Skin of body (tissue), 2 donors: ENCODE measurements around the gene PAN2. TPM values are rescaled to one million over a fixed set of nuclear protein-coding genes. Genes with fewer than 3 reads are reported as not detected.
"Not testable (repeated sequence)": the region's sequence is repeated elsewhere in the genome, so short reads cannot be mapped to it uniquely, and the experiment has no call there.

Experiments
- DNase-seq: peaks from one replicate; lab custom pipeline; 2025; lab: John Stamatoyannopoulos, UW
- total RNA-seq: library from RNA; depleted of rRNA; stranded (reverse); fragments of >200 nt; gene quantifications from one replicate; pipeline ENCODE4 v1.2.3, GENCODE V29; 2014

The PAN2 gene
- total RNA-seq, 1 donor from 2014 or later = 43.7 TPM

DNA sequence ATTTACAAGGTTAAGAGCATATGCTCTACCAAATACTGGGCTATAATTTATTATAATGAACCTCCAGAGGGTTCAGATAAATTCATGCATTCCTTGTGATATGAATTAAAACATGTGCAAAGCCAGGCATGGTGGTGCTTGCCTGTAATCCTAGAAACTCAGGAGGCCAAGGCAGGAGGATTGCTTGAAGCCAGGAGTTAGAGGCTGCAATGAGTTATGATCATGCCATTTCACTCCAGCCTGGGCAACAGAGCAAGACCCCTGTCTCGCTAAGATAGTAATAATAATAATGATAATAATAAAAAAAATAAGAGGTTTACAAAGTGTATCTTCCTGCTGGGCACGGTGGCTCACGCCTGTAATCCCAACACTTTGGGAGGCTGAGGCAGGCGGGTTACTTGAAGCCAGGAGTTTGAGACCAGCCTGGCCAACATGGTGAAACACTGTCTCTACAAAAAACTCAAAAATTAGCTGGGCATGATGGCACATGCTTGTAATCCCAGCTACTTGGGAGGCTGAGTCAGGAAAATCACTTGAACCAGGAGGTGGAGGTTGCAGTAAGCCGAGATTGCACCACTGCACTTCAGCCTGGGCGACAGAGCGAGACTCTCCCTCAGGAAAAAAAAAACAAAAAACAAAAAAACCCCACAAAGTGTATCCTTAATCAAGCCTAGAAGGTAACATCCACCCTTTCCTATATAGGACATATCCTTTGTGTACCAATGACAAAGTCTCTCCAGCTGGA, 26.4 kb downstream of the PAN2 start:
- no peak for DNase-seq

DNA sequence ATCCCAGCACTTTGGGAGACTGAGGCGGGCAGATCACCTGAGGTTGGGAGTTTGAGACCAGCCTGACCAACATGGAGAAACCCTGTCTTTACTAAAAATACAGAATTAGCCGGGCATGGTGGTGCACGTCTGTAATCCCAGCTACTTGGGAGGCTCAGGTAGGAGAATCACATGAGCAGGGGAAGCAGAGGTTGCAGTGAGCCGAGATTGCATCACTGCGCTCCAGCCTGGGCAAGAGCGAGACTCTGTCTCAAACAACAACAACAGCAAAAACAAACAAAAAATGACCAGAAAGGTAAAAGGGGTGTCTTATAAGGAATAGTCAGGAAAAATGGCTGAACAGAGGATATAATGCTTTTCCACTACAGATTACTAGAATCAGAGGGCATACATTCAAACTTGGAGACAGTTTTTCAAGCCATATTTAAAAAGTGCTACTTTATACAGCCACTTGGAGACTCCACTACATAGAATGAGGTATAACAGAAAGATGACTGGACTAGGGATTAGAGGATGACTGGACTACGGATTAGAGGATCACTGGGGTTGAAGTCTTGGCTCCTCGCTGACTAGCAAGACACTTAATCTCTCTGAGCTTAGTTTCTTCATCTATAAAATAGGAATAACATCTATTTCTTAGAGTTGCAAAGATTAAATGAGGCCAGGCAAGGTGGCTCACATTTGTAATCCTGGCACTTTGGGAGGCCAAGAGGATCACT, 28.8 kb downstream of the PAN2 start:
- DNase-seq = no peak

DNA sequence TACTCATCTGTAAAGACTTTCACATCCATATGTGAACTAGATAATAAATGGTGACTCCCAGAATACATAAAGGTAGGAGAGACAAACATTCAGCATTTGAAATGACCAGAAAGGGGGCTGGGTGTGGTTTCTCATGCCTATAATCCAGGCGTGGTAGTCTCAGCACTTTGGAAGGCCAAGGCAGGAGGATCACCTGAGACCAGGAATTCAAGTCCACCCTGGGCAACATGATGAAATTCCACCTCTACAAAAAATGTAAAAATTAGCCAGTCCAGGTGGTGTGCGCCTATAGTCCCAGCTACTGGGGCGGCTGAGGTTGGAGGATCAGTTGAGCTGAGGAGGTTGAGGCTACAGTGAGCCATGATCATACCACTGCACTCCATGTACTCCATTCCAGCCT, 29.5 kb downstream of the PAN2 start:
- DNase-seq = no peak

DNA sequence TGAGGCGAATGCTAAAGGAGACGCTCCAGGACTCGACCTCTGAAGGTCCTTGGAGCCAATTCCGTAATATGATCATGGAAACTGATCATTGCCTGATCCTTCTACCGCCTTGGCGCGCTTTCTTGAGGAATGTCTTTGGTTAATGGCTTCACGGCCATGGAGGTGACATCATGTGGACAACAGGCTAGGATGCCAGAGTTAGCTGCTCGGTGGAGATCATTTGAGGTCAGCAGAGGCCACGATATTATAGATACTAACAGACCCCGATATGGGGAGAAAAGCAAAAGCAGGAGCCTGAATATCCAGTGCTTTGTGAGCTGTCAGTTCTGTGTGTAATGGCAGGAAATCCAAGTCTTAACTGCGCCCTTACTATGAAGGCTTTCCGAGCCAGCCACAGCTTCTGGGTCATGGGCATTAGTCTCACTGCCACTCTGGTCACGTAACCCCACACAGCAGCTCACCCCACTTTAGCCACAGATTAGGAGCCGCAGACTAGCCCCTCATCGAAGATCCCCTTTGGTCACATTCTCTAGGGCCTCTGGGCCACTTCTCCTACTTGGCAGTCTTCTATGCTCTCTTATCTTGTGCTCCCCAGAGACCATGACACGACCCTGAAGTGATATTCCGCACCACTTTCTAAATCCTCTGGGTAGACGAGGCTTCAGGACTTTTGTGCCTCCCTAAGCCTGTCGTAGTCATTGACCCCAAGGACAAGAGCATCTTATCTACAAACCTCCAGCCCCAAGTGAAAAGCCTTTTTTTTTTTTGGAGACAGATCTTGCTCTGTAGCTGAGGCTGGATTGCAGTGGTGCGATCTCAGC, 32.9 kb downstream of the PAN2 start:
- DNase-seq = peak; percentile 86

DNA sequence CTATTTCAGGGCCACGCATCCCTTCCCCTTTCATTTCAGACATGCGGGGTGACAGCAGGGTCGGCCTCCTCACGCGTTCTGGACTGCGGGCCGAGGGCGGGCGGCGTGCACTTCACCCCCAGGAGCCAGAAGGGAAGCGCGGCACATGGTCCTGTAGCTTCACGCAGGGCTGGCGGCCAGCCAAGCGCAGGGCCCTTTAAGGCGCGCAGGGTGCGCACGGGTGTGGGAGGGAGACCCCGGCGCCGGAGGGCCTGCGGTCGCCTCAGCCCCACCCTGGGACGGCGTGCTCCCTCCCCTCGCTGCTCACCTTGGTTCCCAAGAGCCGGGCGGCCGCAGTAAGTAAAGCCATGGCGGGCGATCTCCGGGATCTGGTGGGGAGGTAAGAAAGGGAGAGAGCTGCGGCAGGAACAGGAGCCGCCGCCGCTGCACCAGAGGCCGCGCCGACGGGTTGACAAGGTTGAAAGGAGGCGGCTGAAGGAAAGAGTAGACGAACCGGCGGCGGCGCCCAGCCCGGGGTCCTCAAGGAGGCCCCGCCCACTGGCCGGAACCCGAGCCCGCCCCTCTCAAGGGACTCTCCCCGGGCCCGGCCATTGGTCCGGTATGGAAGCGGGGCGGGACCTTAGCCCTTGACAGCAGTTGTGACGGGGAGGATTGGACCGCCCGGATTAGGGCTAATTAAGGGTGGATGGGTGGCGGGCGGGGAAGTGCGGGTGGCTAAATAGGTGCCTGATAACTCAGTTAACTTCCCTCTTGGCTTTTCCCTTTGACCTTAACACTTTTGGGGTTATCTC, 33.8 kb downstream of the PAN2 start, which contains the start of gene CS:
Gene CS (minus strand): TSS at position 478 of the 791 bp plus-strand sequence. CDS start 129 bp downstream, at position 349.
- peak; percentile 98 for DNase-seq

DNA sequence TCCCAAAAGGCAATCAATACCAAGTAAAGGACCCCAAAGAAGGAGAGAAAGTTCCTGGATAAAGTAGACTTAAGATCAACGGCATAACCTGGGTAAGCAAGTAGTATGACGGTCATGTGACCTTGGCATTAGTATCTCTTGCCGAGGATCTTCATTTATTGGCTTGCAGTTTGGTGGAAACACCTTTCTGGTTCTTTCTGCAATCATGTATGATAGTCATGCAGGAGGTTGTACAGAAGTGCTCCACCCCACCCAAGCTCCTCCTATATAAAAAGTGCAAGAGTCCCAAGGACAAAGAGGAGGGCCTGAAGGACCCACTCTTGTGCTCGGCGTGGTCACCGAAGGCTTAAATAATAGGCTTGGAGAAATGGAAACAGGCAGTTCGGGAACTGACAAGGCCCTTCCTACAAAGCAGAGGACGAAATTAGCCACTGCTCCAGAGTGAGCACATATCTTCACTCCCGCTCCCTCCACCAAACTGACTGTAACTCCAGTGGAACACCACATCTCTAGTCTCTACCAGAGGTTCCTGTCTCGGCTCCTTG, 34.4 kb downstream of the PAN2 start:
- no peak for DNase-seq

DNA sequence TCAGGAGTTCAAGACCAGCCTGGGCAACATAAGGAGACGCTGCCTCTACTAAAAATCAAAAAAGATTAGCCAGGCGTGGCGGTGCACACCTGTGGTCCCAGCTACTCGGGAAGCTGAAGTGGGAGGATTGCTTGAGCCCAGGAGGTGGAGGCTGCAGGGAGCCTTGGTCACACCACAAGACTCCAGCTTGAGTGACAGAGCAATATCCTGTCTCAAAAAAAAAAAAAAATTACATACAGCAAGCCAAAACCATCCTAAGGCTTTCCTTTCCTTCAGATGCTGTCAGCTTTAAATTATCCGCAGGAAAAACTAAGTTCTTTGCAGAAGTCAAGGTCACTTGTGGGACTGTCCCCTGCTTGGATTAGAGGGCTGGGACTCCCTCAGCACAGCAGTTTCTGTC, 35.0 kb downstream of the PAN2 start:
- DNase-seq = no peak

DNA sequence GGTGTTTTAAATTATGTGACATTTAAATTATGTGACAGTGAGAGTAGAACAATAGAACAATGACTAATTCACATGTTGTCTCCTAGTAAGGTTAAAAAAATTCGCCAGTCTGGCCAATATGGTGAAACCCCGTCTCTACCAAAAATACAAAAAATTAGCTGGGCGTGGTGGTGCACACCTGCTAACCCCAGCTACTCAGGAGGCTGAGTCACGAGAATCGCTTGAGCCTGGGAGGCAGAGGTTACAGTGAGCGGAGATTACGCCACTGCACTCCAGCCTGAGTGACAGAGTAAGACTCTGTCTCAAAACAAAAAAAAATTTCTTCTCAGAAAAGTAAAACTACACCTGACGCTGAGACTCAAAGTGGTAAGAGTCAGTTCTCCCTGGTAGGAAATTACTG, 36.4 kb downstream of the PAN2 start:
- DNase-seq = no peak

DNA sequence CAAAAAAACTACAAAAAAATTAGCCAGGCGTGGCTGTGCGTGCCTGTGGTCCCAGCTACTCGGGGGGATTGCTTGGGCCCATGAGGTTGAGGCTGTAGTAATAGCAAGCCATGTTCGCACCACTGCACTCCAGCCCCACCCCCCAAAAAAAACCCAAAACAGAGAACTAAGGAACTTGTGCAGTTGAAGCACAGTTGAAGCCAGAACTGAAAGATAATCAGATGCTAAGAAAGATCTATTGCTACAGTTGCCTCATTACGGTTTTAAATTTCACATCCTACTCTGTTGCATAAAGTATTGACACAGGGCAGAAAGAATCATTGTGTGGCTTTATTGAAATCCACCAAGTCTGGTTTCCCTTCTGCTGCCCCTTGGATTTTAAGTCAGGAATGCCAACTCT, 37.5 kb downstream of the PAN2 start:
- no peak for DNase-seq

DNA sequence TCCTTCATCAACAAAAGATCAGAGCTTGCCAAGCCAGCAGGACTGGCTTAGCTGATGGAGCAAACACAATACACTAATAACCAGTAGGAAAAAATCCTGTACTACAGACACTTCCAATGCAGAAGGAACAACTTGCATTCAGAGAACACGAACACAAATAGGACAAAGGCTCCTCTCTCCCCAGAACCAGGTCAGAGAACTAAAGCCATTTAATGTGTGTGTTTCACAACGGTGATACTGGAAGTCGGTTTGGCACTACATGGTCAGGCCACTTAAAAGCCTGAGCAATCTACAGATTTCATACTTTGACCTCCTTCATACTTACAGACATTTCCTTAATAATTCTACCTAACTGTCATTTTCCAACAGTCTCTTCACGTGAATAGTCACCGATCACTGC, 40.0 kb downstream of the PAN2 start:
- DNase-seq = no peak

DNA sequence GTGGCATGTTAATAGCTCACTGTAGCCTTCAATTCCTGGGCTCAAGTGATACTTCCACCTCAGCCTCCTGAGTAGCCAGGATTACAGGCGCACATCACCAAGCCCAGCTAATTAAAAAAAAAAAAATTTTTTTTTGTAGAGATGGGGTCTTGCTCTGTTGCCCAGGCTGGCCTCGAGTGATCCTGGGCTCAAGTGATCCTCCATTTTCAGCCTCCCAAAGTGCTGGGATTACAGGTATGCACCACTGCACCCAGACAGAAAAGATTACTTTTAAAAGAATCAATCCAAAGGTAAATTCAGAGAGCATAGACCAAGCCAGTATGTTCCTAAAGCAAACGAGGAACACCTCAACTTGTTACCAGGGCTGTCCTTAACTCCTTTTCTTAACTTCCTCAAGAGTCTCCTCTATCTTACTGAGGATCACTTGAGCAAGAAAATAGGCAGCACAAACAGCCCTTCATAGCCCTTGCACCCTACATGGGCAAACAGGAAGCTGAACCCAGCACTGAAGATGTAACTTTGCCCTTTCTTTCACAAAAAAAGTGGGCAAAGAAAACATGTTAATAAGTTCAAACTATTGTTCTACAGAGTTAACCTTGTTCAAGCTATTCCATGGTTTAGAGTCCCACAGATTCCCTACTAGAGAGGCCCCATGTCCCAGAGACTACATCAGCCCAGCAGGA, 45.0 kb downstream of the PAN2 start:
- no peak for DNase-seq

DNA sequence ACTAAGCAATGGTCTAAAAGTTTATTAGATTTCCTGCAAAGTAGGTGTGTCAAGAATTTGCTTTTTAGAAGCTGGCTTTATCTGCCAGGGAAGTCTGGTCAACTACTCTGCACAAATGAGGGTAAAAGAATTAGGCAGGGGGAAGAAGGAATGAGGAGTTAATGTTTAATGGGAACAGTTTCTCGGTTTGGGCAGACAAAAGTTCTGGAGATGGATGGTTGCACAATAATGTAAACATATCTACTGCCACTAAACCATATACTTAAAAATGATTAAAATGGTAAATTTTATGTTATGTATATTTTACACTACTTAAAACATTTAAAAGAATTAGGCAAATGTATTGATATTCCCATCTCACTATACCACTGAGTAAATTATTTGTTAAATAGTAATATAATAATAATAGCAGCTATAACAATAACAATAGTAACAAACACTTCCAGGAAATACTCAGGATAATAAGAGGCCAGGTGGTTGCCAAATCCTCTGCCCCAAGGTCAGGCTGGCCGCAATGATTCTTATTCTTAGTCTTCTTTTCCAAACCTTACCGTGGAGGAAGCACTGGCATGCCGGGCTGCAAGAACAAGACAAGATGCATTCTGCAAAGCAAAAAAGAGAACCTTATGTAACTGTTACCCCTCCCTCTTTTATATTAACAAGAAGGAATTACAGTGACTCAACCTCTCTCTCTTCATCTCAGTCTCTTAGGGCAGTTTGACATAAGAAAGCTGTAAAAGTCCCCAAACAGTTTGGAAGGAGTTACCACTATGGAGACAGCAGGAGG, 47.6 kb downstream of the PAN2 start:
- no peak for DNase-seq

DNA sequence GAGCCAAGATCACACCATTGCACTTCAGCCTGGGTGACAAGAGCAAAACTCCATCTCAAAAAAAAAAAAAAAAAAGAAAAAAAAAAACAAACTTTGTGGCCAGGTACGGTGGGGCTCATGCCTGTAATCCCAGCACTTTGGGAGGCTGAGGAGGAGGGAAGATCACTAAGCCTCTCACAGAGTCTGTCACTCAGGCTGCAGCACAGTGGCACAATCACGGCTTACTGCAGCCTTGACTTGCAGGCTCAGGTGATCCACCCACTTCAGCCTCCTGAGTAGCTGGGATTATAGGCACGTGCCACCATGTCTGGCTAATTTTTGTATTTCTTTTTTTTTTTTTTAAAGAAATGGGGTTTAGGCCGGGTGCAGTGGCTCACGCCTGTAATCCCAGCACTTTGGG, 49.5 kb downstream of the PAN2 start:
- not testable (repeated sequence) for DNase-seq

DNA sequence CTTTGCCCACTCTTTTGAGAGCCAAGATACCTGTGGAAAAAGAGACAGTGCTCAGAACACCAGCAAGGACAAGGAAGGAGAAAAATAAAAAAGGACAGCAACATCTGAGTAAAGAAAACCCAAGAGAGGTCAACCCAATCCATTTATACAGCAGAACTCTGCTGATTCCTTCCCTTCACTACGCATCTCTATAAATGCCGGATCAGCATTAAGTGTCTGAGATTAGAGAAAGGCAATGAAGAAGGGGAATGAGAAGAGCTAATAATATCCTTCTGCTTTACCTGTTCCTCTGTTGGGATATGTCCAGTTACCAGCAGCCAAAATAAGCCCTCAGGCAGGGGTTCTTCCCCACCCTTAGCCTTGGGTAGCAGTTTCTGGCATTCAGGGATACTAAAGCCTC, 51.2 kb downstream of the PAN2 start:
- DNase-seq = no peak

DNA sequence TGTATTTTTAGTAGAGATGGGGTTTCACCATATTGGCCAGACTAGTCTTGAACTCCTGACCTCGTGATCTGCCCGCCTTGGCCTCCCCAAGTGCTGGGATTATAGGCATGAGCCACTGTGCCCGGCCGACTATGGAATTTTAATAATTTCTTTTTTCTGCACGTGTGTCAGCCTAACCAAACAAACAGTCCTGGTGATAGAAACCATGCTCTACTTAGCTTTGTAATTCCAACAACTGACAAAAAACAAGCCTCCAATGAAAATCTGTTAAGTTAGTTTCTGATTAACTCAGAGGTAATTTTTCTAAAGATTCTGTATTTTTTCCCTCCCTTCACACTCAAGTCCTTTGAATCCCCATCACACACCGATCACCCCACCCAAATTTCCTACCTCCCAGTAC, 51.8 kb downstream of the PAN2 start:
- DNase-seq = no peak

DNA sequence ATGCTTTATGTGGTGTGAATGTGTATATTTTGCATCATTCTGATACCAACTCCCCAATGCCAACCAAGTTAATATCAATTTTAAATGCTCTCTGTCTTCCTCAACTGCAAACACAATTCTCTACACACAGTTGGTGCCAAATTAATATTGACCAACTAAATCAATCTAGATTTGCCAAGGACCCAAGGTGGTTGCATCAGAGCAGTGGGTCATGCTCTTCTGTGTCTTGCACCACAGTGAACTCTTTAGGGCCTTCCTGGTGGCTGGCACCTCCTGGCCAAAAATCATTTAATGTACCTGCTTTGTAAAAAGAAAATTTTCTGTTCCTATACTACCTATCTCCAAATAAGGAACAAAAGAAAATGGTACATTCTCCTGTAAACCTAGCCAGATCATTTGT, 53.0 kb downstream of the PAN2 start:
- DNase-seq = no peak

DNA sequence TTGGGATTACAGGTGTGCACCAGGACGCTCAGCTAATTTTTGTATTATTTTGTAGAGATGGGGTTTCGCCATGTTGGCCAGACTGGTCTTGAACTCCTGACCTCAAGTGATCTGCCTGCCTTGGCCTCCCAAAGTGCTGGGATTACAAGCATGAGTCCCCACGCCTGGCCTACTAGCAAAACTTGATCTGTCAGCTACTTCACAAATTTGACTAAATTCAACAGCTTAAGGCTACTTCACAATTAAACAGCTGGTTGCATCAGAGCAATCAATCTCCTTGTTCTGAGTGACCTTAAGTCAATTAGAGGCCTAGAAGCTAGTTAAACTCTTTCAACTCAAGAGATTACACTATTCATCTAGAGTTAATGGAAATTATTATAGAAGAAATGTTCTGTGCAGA, 54.9 kb downstream of the PAN2 start:
- no peak for DNase-seq

DNA sequence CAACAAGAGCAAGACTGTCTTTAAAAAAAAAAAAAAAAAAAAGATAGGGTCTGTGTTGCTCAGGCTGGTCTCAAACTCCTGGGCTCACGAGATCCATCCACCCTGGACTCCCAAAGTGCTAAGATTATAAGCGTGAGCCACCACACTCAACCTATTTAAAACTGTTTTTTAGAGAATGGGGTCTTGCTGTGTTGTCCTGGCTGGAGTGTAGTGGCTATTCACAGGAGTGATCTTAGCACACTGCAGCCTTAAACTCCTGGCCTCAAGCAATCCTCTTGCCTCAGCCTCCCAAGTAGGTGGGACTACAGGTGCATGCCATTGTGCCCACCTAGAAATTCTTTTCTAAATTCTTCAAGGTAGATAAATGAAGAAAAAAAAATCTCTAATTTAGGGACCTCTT, 59.5 kb downstream of the PAN2 start:
- no peak for DNase-seq

DNA sequence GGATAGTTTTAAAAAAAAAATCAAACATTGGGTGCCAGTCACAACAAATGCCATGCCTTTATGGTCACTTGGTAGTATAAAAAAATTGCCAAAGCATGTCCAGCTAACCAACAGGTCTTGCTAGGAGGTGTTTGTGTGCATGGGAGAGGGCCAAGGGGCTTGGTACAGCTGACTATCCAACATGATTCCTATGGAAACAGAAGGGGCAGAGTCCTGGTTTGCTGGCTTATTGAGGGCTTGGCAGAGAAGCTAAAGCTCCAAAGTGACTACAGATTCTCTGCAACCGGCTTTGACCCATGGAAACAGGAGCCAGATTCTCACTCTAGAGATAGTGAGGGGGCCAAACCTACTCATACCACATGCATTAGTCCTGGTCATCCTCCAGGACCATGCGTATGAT, 61.3 kb downstream of the PAN2 start:
- DNase-seq = not testable (repeated sequence)

DNA sequence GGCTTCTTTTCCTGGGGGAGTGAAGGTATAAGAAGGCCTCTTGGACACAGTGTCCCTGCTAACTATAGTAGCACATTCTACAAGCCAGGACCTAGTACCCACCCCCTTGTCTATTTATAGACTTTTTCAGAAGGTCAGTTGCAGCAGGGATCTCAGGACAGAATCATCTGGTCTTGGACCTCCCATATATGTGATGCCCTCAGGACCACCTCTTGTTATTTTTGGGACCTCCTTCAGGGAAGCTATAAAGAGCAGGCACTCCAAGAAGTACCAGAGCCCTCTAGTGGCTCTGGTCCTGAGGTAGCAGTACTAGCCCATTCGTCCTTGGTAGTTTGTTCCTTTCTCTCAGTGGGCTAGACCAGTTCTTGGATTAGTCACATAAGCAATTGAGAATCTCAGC, 62.8 kb downstream of the PAN2 start:
- no peak for DNase-seq
